ENCODE measurements around the gene PDSS1.

- TF ChIP-seq, protein P1, sequence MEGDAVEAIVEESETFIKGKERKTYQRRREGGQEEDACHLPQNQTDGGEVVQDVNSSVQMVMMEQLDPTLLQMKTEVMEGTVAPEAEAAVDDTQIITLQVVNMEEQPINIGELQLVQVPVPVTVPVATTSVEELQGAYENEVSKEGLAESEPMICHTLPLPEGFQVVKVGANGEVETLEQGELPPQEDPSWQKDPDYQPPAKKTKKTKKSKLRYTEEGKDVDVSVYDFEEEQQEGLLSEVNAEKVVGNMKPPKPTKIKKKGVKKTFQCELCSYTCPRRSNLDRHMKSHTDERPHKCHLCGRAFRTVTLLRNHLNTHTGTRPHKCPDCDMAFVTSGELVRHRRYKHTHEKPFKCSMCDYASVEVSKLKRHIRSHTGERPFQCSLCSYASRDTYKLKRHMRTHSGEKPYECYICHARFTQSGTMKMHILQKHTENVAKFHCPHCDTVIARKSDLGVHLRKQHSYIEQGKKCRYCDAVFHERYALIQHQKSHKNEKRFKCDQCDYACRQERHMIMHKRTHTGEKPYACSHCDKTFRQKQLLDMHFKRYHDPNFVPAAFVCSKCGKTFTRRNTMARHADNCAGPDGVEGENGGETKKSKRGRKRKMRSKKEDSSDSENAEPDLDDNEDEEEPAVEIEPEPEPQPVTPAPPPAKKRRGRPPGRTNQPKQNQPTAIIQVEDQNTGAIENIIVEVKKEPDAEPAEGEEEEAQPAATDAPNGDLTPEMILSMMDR (IDR thresholded peaks at IDR 0.05; ENCODE audit: low read depth, low read length) = no peak
- TF ChIP-seq EZH2phosphoT487 (IDR thresholded peaks at IDR 0.05; ENCODE audit: low read depth) = no peak
These were observed 81.8 kb downstream of the PDSS1 start for GRCh38 chr10:26779176-26779860.
